Measurements from ENCODE around the gene CYP2A6. TPM values are rescaled to one million over a fixed set of nuclear protein-coding genes. Genes with fewer than 3 reads are reported as not detected.

CYP2A6 gene
- total and polyA plus RNA-seq, 2 of the 4 experiments (the other 2 are of a cell fraction): not detected

GRCh38 chr19:40797963-40798682 lies 52.1 kb downstream of the CYP2A6 start (continued):
- no peak for TF ChIP-seq FOS (IDR thresholded peaks at IDR 0.05; ENCODE audit: low read depth, low read length)
- TF ChIP-seq NFE2L2 (IDR thresholded peaks at IDR 0.05; ENCODE audit: low read depth, low read length): no peak
- no peak for TF ChIP-seq BHLHE40 (IDR thresholded peaks at IDR 0.05; ENCODE audit: low read depth, low read length)

- H2BK15ac ChIP-seq (ENCODE audit: low read depth, low read length): no peak overlapping the region
- intact Hi-C loops (cut with micrococcal nuclease) (loop anchor here (5.0 kb wide), 2 partner anchors 45 to 80 kb away; partner anchors contain the start of genes ACTMAP, COQ8B, ITPKC and SNRPA), dilution Hi-C loops (cut with HindIII; ENCODE audit: low sequenced_read_pairs, unreplicated experiment) (no loop called here), in situ Hi-C loops (cut with MboI; ENCODE audit: low sequenced_read_pairs) (no loop called here)
- H3K4me1 ChIP-seq (ENCODE audit: control insufficient read depth, insufficient read depth, low read length): peaks cover 21% of the 10 kb centered on the region
- H3K18ac ChIP-seq (ENCODE audit: low read depth, low read length): no peak overlapping the region
- no peaks in the 10 kb centered on the region for H3K27me3 ChIP-seq (ENCODE audit: control insufficient read depth, insufficient read depth, low read length)
- no peak for ATAC-seq (ENCODE audit: low read depth)
- peak overlapping the region; percentile 50; the same call in 1 of the 2 replicates for H2AK5ac ChIP-seq (ENCODE audit: low read depth, low read length)
- H2AFZ ChIP-seq (replicated peaks; ENCODE audit: low read length, poor library complexity): no peak overlapping the region
- peak overlapping the region; percentile 68; the same call in 1 of the 2 replicates for H3K23ac ChIP-seq (ENCODE audit: low read depth, low read length)
- H3K4ac ChIP-seq (ENCODE audit: low read depth, low read length): peak overlapping the region; percentile 61; the same call in 1 of the 2 replicates
- peak overlapping the region; percentile 67; the same call in 1 of the 2 replicates for H3K14ac ChIP-seq (replicated peaks; ENCODE audit: low read depth, low read length)
- H2BK5ac ChIP-seq (ENCODE audit: low read depth, low read length, poor library complexity, severe bottlenecking): no peak overlapping the region
- H3K9me1 ChIP-seq (ENCODE audit: insufficient read depth, low read length): peaks cover 17% of the 10 kb centered on the region
- no peak for DNase-seq
- H4K20me1 ChIP-seq (ENCODE audit: insufficient read depth, low read length): peaks cover 27% of the 10 kb centered on the region
- peaks cover 4 to 35% of the 10 kb centered on the region in 2 experiments; a peak in 3 of 4 replicates for H3K79me1 ChIP-seq (ENCODE audit: low read depth in 1 of 2, low read length in 2 of 2)
- no TSS peak for BruUV-seq (replicated peaks)
- peaks cover 18% of the 10 kb centered on the region for H3K36me3 ChIP-seq (ENCODE audit: control insufficient read depth, insufficient read depth, low read length)
- peak overlapping the region in 1 of 2 experiments; percentile 67; a peak in 2 of 4 replicates for H4K8ac ChIP-seq (ENCODE audit: low read depth in 2 of 2, low read length in 2 of 2)
- H3K4me3 ChIP-seq (ENCODE audit: insufficient read depth, low read depth, low read length): no peak overlapping the region
- 96% methylated on average over 6 of the region's 14 CpGs; no CpG with 5 or more reads in 1 of the 2 experiments for WGBS, 2 experiments (ENCODE audit: extremely low coverage in 2 of 2, insufficient read length in 1 of 2)
- H3K4me2 ChIP-seq (ENCODE audit: low read depth, low read length): no peak overlapping the region
- TF ChIP-seq USF2 (IDR thresholded peaks at IDR 0.05; ENCODE audit: low read depth, low read length) (no peak), RCOR1 (IDR thresholded peaks at IDR 0.05; ENCODE audit: insufficient replicate concordance, low read length) (no peak), NFE2L2 (IDR thresholded peaks at IDR 0.05; ENCODE audit: low read depth, low read length) (no peak), CEBPB (IDR thresholded peaks at IDR 0.05; ENCODE audit: low read depth, low read length) (no peak), MAFK (IDR thresholded peaks at IDR 0.05; ENCODE audit: low read depth, low read length) (no peak)
- no peak overlapping the region for H3K56ac ChIP-seq (ENCODE audit: extremely low read depth, insufficient read depth, low read length)
- H3K9ac ChIP-seq (ENCODE audit: low read depth, low read length): no peak overlapping the region
- no peak overlapping the region for H2BK20ac ChIP-seq (ENCODE audit: low read depth, low read length)
- no peak overlapping the region for H4K5ac ChIP-seq (ENCODE audit: low read depth, low read length)
- ChIA-PET POLR2A (ENCODE audit: unreplicated experiment) (no interaction called here), CTCF (no interaction called here)
- no peak overlapping the region; the same call in 1 of the 2 replicates for H3K27ac ChIP-seq (ENCODE audit: insufficient read depth, low read length)
- H2BK120ac ChIP-seq (ENCODE audit: low read depth, low read length): 0 out of 2 replicates have a peak overlapping the region, but pooled peaks have one; percentile 23
- H4K91ac ChIP-seq (ENCODE audit: insufficient read depth, low read depth, low read length): no peak overlapping the region
- H3K9me3 ChIP-seq (ENCODE audit: control insufficient read depth, insufficient read depth, low read length): no peaks in the 10 kb centered on the region
- peak overlapping the region; percentile 61 for H2AK9ac ChIP-seq (replicated peaks; ENCODE audit: low read depth, low read length, poor library complexity)
These were observed 52.9 kb downstream of the CYP2A6 start for GRCh38 chr19:40797166-40797962.

Data from IMR-90 (cell line).